ENCODE data around the gene ZNF202. TPM values are rescaled to one million over a fixed set of nuclear protein-coding genes. Genes with fewer than 3 reads are reported as not detected.

ZNF202 gene
- total RNA-seq, 2 donors from 2014 or later: 25.0 to 28.8 TPM

DNA sequence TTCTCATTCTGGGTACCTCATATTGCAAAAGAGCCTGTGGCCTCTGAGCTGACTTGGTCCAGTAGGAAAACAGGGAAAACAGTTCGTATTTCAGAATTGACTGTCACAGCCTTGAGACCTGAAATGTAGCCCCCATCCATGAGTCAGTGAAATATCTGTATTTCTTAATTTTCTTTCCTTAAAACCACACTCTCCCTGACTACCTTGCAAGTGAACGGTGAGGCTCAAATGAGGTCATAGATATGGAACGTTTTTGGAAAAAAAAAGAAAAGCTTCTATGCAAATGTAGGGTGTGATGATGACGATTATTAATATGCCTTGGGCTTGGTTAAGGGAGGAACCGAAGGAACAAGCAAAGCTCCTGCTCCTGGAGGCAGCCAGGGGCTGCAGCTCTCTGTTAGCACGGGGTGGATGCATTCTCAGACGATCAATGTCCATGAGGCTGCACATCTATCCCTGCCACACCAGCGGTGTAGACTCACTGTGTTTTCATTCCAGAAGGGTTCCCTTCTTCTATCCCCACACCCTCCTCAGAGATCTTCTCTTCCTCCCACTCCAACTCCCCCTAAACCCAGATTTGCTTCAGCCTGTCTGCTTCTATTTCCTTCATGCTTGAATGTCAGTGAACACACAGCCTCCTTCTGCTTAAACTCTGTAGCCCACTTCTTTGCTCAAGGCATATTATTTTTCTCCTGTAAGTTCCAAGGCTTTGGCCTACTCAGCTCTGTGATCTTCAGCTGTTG lies 57.9 kb downstream of the ZNF202 start:
- Mint-ChIP-seq H3K4me3 (no peak overlapping the region), H3K4me1 (no peaks in the 10 kb centered on the region), H3K27ac (no peak overlapping the region), H3K27me3 (ENCODE audit: insufficient read depth) (peaks cover 14% of the 10 kb centered on the region), H3K9me3 (no peaks in the 10 kb centered on the region), H3K36me3 (ENCODE audit: low read depth) (no peaks in the 10 kb centered on the region)
- H3K4me3 ChIP-seq (ENCODE audit: low read length): no peak overlapping the region
- H3K27ac ChIP-seq (ENCODE audit: low read depth, low read length): no peak overlapping the region
- no peaks in the 10 kb centered on the region for H3K27me3 ChIP-seq (ENCODE audit: control insufficient read depth, insufficient read depth, low read length, poor library complexity, severe bottlenecking)
- no peak for DNase-seq
- no peaks in the 10 kb centered on the region for H3K4me1 ChIP-seq (ENCODE audit: control insufficient read depth, insufficient read depth, low read length)
- no peaks in the 10 kb centered on the region for H3K36me3 ChIP-seq (ENCODE audit: control insufficient read depth, insufficient read depth, low read length)
- TF ChIP-seq, protein P1, sequence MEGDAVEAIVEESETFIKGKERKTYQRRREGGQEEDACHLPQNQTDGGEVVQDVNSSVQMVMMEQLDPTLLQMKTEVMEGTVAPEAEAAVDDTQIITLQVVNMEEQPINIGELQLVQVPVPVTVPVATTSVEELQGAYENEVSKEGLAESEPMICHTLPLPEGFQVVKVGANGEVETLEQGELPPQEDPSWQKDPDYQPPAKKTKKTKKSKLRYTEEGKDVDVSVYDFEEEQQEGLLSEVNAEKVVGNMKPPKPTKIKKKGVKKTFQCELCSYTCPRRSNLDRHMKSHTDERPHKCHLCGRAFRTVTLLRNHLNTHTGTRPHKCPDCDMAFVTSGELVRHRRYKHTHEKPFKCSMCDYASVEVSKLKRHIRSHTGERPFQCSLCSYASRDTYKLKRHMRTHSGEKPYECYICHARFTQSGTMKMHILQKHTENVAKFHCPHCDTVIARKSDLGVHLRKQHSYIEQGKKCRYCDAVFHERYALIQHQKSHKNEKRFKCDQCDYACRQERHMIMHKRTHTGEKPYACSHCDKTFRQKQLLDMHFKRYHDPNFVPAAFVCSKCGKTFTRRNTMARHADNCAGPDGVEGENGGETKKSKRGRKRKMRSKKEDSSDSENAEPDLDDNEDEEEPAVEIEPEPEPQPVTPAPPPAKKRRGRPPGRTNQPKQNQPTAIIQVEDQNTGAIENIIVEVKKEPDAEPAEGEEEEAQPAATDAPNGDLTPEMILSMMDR (conservative IDR thresholded peaks at IDR 0.05): no peak
- WGBS, 2 experiments (ENCODE audit: insufficient coverage in 1 of 2, insufficient read length in 1 of 2): 77 to 84% methylated on average over 7 to 8 of the region's 8 CpGs
- H3K9me3 ChIP-seq (ENCODE audit: control insufficient read depth, low read length): no peaks in the 10 kb centered on the region
- no peak overlapping the region for H3K9ac ChIP-seq (ENCODE audit: extremely low read depth, low read length, poor library complexity, severe bottlenecking)

- H3K36me3 ChIP-seq (ENCODE audit: control insufficient read depth, insufficient read depth, low read length): no peaks in the 10 kb centered on the region
- H3K9me3 ChIP-seq (ENCODE audit: control insufficient read depth, low read length): no peaks in the 10 kb centered on the region
- Mint-ChIP-seq H3K4me3 (no peak overlapping the region), H3K36me3 (ENCODE audit: low read depth) (no peaks in the 10 kb centered on the region), H3K27ac (no peak overlapping the region), H3K27me3 (ENCODE audit: insufficient read depth) (peaks cover 18% of the 10 kb centered on the region), H3K9me3 (no peaks in the 10 kb centered on the region), H3K4me1 (no peaks in the 10 kb centered on the region)
- no peaks in the 10 kb centered on the region for H3K27me3 ChIP-seq (ENCODE audit: control insufficient read depth, insufficient read depth, low read length, poor library complexity, severe bottlenecking)
- no peak for DNase-seq
- no peak overlapping the region for H3K4me3 ChIP-seq (ENCODE audit: low read length)
- TF ChIP-seq, protein P1 (conservative IDR thresholded peaks at IDR 0.05): no peak
- no peak overlapping the region for H3K9ac ChIP-seq (ENCODE audit: extremely low read depth, low read length, poor library complexity, severe bottlenecking)
- 86% methylated on average over 2 to 5 of the region's 5 CpGs for WGBS, 2 experiments (ENCODE audit: insufficient coverage in 1 of 2, insufficient read length in 1 of 2)
- H3K27ac ChIP-seq (ENCODE audit: low read depth, low read length): no peak overlapping the region
- no peaks in the 10 kb centered on the region for H3K4me1 ChIP-seq (ENCODE audit: control insufficient read depth, insufficient read depth, low read length)
These were observed 58.6 kb downstream of the ZNF202 start for GRCh38 chr11:123682696-123683410.

GRCh38 chr11:123681030-123681429 lies 60.4 kb downstream of the ZNF202 start:
- H3K27ac ChIP-seq (ENCODE audit: low read depth, low read length): no peak overlapping the region
- no peak overlapping the region for H3K4me3 Mint-ChIP-seq

More at GRCh38 chr11:123681030-123681429, 60.4 kb downstream of the ZNF202 start:
- Histone ChIP-seq H3K27me3 (ENCODE audit: control insufficient read depth, insufficient read depth, low read length, poor library complexity, severe bottlenecking) (no peaks in the 10 kb centered on the region), H3K4me1 (ENCODE audit: control insufficient read depth, insufficient read depth, low read length) (no peaks in the 10 kb centered on the region), H3K36me3 (ENCODE audit: control insufficient read depth, insufficient read depth, low read length) (no peaks in the 10 kb centered on the region), H3K9ac (ENCODE audit: extremely low read depth, low read length, poor library complexity, severe bottlenecking) (no peak overlapping the region), H3K9me3 (ENCODE audit: control insufficient read depth, low read length) (no peaks in the 10 kb centered on the region), H3K4me3 (ENCODE audit: low read length) (no peak overlapping the region)
- DNase-seq: no peak
- WGBS, 2 experiments (ENCODE audit: insufficient coverage in 1 of 2, insufficient read length in 1 of 2): 95% methylated on average over 2 of the region's 2 CpGs; no CpG with 5 or more reads in 1 of the 2 experiments
- Mint-ChIP-seq H3K27me3 (ENCODE audit: insufficient read depth) (peaks cover 18% of the 10 kb centered on the region), H3K27ac (no peak overlapping the region), H3K4me1 (no peaks in the 10 kb centered on the region), H3K36me3 (ENCODE audit: low read depth) (no peaks in the 10 kb centered on the region), H3K9me3 (no peaks in the 10 kb centered on the region)
- TF ChIP-seq, protein P1 (conservative IDR thresholded peaks at IDR 0.05): no peak
